H1 (cell line): ENCODE results near the gene RNU6-9. TPM values are rescaled to one million over a fixed set of nuclear protein-coding genes. Genes with fewer than 3 reads are reported as not detected.

ENCODE experiments used
- BACH1 ChIP-seq: IDR thresholded peaks from 2 replicates; pipeline ENCODE4 v1.6.1; 2012; ENCODE audit warnings: low read length, improper control_type of control experiment
- polyA plus RNA-seq, 7 experiments: library from polyadenylated mRNA; depleted of rRNA in 3 of 7; stranded (reverse) in 5 of 7; unstranded in 2 of 7; fragments of >200 nt in 5 of 7; fragments of 200-250 nt in 2 of 7; gene quantifications; 1 replicate in 5 of 7; 2 replicates in 1 of 7; 4 replicates in 1 of 7; pipeline versions ENCODE4 v1.2.1 to v1.2.3, GENCODE V29; 2011 to 2013; ENCODE audit warnings: missing spikeins in 2 of 7, mixed read lengths in 2 of 7
- total RNA-seq: library from RNA; stranded (reverse); fragmentation: NEBNext Ultra II Directional; extraction: Animal tissue kit (Norgen Biotek cat#: 25700); gene quantifications from 2 replicates; pipeline ENCODE4 v1.2.1, GENCODE V29; 2021

Gene RNU6-9
- total and polyA plus RNA-seq, 2 of the 8 experiments (the other 6 are each of a cell fraction or from before 2014, with no cell fraction given), result not detected

GRCh38 chr19:888581-889385 is 4.5 kb upstream of the RNU6-9 start (continued):
- TF ChIP-seq BACH1, result no peak
